HepG2 (cell line): ENCODE measurements around the gene TATDN2. TPM values are rescaled to one million over a fixed set of nuclear protein-coding genes. Genes with fewer than 3 reads are reported as not detected.

Experiments
- BRCA1 ChIP-seq: sonication (generic); formaldehyde crosslinking; IDR thresholded peaks from 2 replicates; pipeline ENCODE4 v1.4.0; 2020; ENCODE audit warnings: missing genetic modification reagents
- BRD4 ChIP-seq: sonication (generic); formaldehyde crosslinking; IDR thresholded peaks from 2 replicates; pipeline ENCODE4 v1.4.0; 2020; ENCODE audit warnings: missing genetic modification reagents
- CCAR2 ChIP-seq: fragments of 200-400 bp; formaldehyde crosslinking; optimal IDR thresholded peaks from 2 replicates; pipeline ENCODE3; 2018; ENCODE audit warnings: low read depth, mild to moderate bottlenecking, low read length, moderate library complexity
- CENPX ChIP-seq: sonication (generic); formaldehyde crosslinking; IDR thresholded peaks from 2 replicates; pipeline ENCODE4 v1.9.0; 2021; ENCODE audit warnings: mild to moderate bottlenecking, missing genetic modification reagents, moderate library complexity
- GTF2F1 ChIP-seq: fragments of 150-350 bp; IDR thresholded peaks from 2 replicates; pipeline ENCODE4 v1.6.1; 2014; ENCODE audit warnings: low read length
- NONO ChIP-seq, 2 experiments: fragments of 450-650 bp in 1 of 2; sonication (generic) in 1 of 2; formaldehyde crosslinking in 1 of 2; IDR thresholded peaks in 1 of 2; conservative IDR thresholded peaks in 1 of 2; 2 replicates each; pipeline versions ENCODE4 v1.6.1 to v1.8.0; 2017 to 2022; ENCODE audit warnings: mild to moderate bottlenecking in 1 of 2, missing genetic modification reagents in 1 of 2, moderate library complexity in 1 of 2
- PTBP1 ChIP-seq: fragments of 200-400 bp; formaldehyde crosslinking; IDR thresholded peaks from 2 replicates; pipeline ENCODE4 v1.6.1; 2018; ENCODE audit warnings: low read length, low read depth; ENCODE audit not compliant: poor library complexity, severe bottlenecking
- TAF1 ChIP-seq: sonication (generic); formaldehyde crosslinking; IDR thresholded peaks from 2 replicates; pipeline ENCODE4 v1.4.0; 2020; ENCODE audit warnings: missing genetic modification reagents
- ZBTB7A ChIP-seq: sonication (generic); formaldehyde crosslinking; IDR thresholded peaks from 2 replicates; pipeline ENCODE4 v1.8.0; 2022; ENCODE audit warnings: mild to moderate bottlenecking, missing genetic modification reagents
- ZNF558 ChIP-seq: sonication (generic); formaldehyde crosslinking; IDR thresholded peaks from 2 replicates; pipeline ENCODE4 v1.9.0; 2022; ENCODE audit warnings: mild to moderate bottlenecking, missing genetic modification reagents, borderline replicate concordance
- ZNF670 ChIP-seq: sonication (generic); formaldehyde crosslinking; IDR thresholded peaks from 2 replicates; pipeline ENCODE4 v1.8.0; 2022; ENCODE audit warnings: mild to moderate bottlenecking, missing genetic modification reagents, borderline replicate concordance
- ZNF691 ChIP-seq: sonication (generic); formaldehyde crosslinking; IDR thresholded peaks from 2 replicates; pipeline ENCODE4 v1.4.0; 2020; ENCODE audit warnings: missing genetic modification reagents, low read depth, mild to moderate bottlenecking, borderline replicate concordance
- ZNF883 ChIP-seq: sonication (generic); formaldehyde crosslinking; IDR thresholded peaks from 2 replicates; pipeline ENCODE4 v1.5.1; 2020; ENCODE audit warnings: mild to moderate bottlenecking, missing genetic modification reagents; ENCODE audit errors: not compliant biosample characterization
- polyA plus RNA-seq, 8 experiments: library from polyadenylated mRNA; depleted of rRNA in 3 of 8; stranded (reverse) in 7 of 8; unstranded in 1 of 8; fragments of >200 nt; fragmentation: Illumina TruSeq in 4 of 8; extraction: Trizol in 4 of 8; gene quantifications; 2 replicates each; pipeline versions ENCODE4 v1.2.1 to v1.2.3, GENCODE V29; 2011 to 2016; ENCODE audit warnings: low read depth in 4 of 8, missing spikeins in 1 of 8, mixed read lengths in 1 of 8; ENCODE audit not compliant: insufficient read depth in 1 of 8
- total RNA-seq, 5 experiments: library from RNA; depleted of rRNA; stranded (reverse); fragments of >200 nt; fragmentation: Illumina TruSeq; extraction: Trizol; gene quantifications; 2 replicates each; pipeline ENCODE4 v1.2.3, GENCODE V29; 2016; ENCODE audit warnings: low read depth in 1 of 5
- TF ChIP-seq, protein P1 (sequence below): sonication (generic); formaldehyde crosslinking; IDR thresholded peaks from 2 replicates; pipeline ENCODE4 v1.4.0; 2020; ENCODE audit warnings: low read depth, missing genetic modification reagents
- TF ChIP-seq, protein P2 (sequence below): fragments of 450-650 bp; IDR thresholded peaks from 2 replicates; pipeline ENCODE4 v1.6.1; 2017
- TF ChIP-seq, protein P3 (sequence below): sonication (generic); formaldehyde crosslinking; IDR thresholded peaks from 2 replicates; pipeline ENCODE4 v1.4.0; 2020; ENCODE audit warnings: missing genetic modification reagents
- TF ChIP-seq, protein P4 (sequence below), 2 experiments: sonication (generic) in 1 of 2; formaldehyde crosslinking in 1 of 2; IDR thresholded peaks; 2 replicates each; pipeline versions ENCODE4 v1.4.0 to v1.6.1; 2016 to 2020; ENCODE audit warnings: borderline replicate concordance in 1 of 2, low read depth in 1 of 2, mild to moderate bottlenecking in 1 of 2, missing genetic modification reagents in 1 of 2

Gene TATDN2
- total and polyA plus RNA-seq, 2 of the 13 experiments (the other 11 are each of a cell fraction or from before 2014, with no cell fraction given) = 12.1 to 21.9 TPM

DNA sequence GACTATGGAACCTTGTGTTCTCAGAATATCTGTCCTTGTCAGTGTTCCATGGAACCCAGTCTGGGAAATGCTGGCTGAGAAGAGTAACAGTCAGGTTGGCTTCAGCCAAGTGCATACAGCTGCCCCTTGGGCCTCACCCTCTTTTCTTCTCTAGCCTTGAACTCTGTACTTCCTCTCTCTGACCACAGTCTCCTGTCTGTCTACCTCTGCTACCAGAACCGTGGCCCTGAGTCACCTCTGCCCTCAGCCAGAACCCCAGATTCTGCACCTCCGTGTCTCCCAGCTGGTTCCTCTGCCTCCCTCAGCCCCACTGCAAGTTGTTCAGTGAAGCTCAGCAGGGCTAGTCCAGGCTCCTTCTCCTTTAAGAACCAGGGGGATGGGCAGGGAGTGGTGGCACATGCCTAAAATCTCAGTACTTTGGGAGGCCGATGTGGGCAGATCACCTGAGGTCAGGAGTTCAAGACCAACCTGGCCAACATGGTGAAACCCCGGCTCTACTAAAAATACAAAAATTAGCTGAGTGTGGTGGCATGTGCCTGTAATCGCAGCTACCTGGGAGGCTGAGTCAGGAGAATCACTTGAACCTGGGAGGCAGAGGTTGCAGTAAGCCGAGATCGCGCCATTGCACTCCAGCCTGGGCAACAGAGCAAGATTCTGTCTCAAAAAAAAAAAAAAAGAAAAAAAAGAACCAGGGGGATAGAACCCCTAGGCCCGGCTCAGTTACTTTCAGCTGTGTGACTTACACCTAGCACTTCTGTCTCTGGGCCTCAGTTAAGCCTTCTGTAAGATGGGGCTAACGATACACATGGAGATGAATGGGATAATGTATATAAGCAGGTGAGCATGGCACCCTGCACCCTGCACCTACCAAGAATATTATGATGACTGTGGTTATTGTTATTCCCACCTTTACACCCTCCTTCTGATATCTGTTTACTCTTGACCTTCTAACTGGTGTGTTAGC is 24.3 kb upstream of the TATDN2 start (continued):
- TF ChIP-seq ZBTB7A (CRISPR knock-in tag) (no peak), GTF2F1 (no peak), ZNF691 (CRISPR knock-in tag) (no peak), PTBP1 (no peak), CENPX (CRISPR knock-in tag) (no peak), BRD4 (CRISPR knock-in tag) (no peak), CCAR2 (no peak), TAF1 (CRISPR knock-in tag) (no peak), BRCA1 (CRISPR knock-in tag) (no peak), ZNF883 (no peak), ZNF670 (CRISPR knock-in tag) (no peak), ZNF558 (CRISPR knock-in tag) (no peak), NONO (IDR thresholded peaks at IDR 0.05) (no peak), NONO (CRISPR knock-in tag; conservative IDR thresholded peaks at IDR 0.05) (no peak)
- TF ChIP-seq, protein P1, sequence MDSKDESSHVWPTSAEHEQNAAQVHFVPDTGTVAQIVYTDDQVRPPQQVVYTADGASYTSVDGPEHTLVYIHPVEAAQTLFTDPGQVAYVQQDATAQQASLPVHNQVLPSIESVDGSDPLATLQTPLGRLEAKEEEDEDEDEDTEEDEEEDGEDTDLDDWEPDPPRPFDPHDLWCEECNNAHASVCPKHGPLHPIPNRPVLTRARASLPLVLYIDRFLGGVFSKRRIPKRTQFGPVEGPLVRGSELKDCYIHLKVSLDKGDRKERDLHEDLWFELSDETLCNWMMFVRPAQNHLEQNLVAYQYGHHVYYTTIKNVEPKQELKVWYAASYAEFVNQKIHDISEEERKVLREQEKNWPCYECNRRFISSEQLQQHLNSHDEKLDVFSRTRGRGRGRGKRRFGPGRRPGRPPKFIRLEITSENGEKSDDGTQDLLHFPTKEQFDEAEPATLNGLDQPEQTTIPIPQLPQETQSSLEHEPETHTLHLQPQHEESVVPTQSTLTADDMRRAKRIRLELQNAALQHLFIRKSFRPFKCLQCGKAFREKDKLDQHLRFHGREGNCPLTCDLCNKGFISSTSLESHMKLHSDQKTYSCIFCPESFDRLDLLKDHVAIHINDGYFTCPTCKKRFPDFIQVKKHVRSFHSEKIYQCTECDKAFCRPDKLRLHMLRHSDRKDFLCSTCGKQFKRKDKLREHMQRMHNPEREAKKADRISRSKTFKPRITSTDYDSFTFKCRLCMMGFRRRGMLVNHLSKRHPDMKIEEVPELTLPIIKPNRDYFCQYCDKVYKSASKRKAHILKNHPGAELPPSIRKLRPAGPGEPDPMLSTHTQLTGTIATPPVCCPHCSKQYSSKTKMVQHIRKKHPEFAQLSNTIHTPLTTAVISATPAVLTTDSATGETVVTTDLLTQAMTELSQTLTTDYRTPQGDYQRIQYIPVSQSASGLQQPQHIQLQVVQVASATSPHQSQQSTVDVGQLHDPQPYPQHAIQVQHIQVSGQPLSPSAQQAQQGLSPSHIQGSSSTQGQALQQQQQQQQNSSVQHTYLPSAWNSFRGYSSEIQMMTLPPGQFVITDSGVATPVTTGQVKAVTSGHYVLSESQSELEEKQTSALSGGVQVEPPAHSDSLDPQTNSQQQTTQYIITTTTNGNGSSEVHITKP = no peak
- TF ChIP-seq, protein P2, sequence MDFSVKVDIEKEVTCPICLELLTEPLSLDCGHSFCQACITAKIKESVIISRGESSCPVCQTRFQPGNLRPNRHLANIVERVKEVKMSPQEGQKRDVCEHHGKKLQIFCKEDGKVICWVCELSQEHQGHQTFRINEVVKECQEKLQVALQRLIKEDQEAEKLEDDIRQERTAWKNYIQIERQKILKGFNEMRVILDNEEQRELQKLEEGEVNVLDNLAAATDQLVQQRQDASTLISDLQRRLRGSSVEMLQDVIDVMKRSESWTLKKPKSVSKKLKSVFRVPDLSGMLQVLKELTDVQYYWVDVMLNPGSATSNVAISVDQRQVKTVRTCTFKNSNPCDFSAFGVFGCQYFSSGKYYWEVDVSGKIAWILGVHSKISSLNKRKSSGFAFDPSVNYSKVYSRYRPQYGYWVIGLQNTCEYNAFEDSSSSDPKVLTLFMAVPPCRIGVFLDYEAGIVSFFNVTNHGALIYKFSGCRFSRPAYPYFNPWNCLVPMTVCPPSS = no peak
- TF ChIP-seq, protein P3, sequence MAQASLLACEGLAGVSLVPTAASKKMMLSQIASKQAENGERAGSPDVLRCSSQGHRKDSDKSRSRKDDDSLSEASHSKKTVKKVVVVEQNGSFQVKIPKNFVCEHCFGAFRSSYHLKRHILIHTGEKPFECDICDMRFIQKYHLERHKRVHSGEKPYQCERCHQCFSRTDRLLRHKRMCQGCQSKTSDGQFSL (CRISPR knock-in tag) = no peak
- TF ChIP-seq, protein P4, sequence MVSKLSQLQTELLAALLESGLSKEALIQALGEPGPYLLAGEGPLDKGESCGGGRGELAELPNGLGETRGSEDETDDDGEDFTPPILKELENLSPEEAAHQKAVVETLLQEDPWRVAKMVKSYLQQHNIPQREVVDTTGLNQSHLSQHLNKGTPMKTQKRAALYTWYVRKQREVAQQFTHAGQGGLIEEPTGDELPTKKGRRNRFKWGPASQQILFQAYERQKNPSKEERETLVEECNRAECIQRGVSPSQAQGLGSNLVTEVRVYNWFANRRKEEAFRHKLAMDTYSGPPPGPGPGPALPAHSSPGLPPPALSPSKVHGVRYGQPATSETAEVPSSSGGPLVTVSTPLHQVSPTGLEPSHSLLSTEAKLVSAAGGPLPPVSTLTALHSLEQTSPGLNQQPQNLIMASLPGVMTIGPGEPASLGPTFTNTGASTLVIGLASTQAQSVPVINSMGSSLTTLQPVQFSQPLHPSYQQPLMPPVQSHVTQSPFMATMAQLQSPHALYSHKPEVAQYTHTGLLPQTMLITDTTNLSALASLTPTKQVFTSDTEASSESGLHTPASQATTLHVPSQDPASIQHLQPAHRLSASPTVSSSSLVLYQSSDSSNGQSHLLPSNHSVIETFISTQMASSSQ (IDR thresholded peaks at IDR 0.05; ENCODE audit: low read depth) = no peak
- TF ChIP-seq, protein P4 (CRISPR knock-in tag; IDR thresholded peaks at IDR 0.05; ENCODE audit: borderline replicate concordance) = no peak
